GM12878 (cell line): ENCODE results near the gene AKAP11. TPM values are rescaled to one million over a fixed set of nuclear protein-coding genes. Genes with fewer than 3 reads are reported as not detected.

Experiments used
- ATAC-seq: fragments of 200-7000 bp; cut with Tn5 transposase; 3 replicates; pipeline ENCODE4 v1.9.1; 2020; ENCODE audit warnings: mild to moderate bottlenecking, moderate library complexity
- BruUV-seq: library from RNA; stranded (reverse); fragments of 400-500 nt; replicated peaks from 2 replicates; lab custom pipeline; 2021; lab: Mats Ljungman, UMichigan
- CTCF ChIA-PET: fragments of 300-600 bp; sonication (Branson Sonifier 250); formaldehyde crosslinking; extraction: SDS; loops from one replicate; lab custom pipeline; 2021; ENCODE audit warnings: inconsistent platforms; lab: Yijun Ruan, JAX
- POLR2A ChIA-PET: fragments of 350-600 bp; formaldehyde crosslinking; extraction: SDS; loops from one replicate; lab custom pipeline; 2021; ENCODE audit warnings: inconsistent platforms; lab: Charles Lee
- RAD21 ChIA-PET: fragments of 300-600 bp; sonication (Branson Sonifier 250); formaldehyde crosslinking; loops from one replicate; lab custom pipeline; 2023; ENCODE audit warnings: antibody characterized with exemption; ENCODE audit not compliant: unreplicated experiment; lab: Charles Lee
- SMC1A ChIA-PET: fragments of 300-600 bp; sonication (Branson Sonifier 250); formaldehyde crosslinking; loops from one replicate; lab custom pipeline; 2023; ENCODE audit not compliant: unreplicated experiment, uncharacterized antibody; lab: Charles Lee
- DNase-seq: peaks from one replicate; pipeline ENCODE4 v3.0.0-alpha.2; 2011; ENCODE audit warnings: low read depth, low spot score
- FAIRE-seq: peaks from 3 replicates; lab custom pipeline; 2011; peaks lifted over from hg19 to GRCh38; lab: Jason Lieb, UNC
- H2AFZ ChIP-seq: 2 replicates; pipeline ENCODE4 v1.6.0; 2011; ENCODE audit warnings: low read depth, low read length, control low read depth; ENCODE audit not compliant: control insufficient read depth
- H3K27ac ChIP-seq: 2 replicates; pipeline ENCODE4 v1.5.1; 2011; ENCODE audit warnings: control low read depth; ENCODE audit not compliant: control insufficient read depth, insufficient read depth
- H3K27me3 ChIP-seq, 2 experiments: replicated peaks in 1 of 2; 2 replicates each; pipeline versions ENCODE4 v1.6.0 to v1.6.1; 2011; ENCODE audit warnings: low read length in 1 of 2; ENCODE audit not compliant: control insufficient read depth in 2 of 2, insufficient read depth in 2 of 2
- H3K36me3 ChIP-seq, 2 experiments: 2 replicates each; pipeline ENCODE4 v1.5.1; 2011; ENCODE audit warnings: low read length in 1 of 2; ENCODE audit not compliant: control insufficient read depth in 2 of 2, insufficient read depth in 2 of 2
- H3K4me1 ChIP-seq: 2 replicates; pipeline ENCODE4 v1.6.1; 2011; ENCODE audit warnings: mild to moderate bottlenecking, low read length, moderate library complexity, mixed read lengths; ENCODE audit not compliant: control insufficient read depth, insufficient read depth
- H3K4me2 ChIP-seq: 2 replicates; pipeline ENCODE4 v1.6.0; 2011; ENCODE audit warnings: control low read depth; ENCODE audit not compliant: control insufficient read depth, insufficient read depth
- H3K4me3 ChIP-seq: fragments of 200-600 bp; sonication (generic); 2 replicates; pipeline ENCODE4 v1.5.1; 2016
- H3K79me2 ChIP-seq: 2 replicates; pipeline ENCODE4 v1.6.0; 2011; ENCODE audit warnings: low read length; ENCODE audit not compliant: control insufficient read depth, insufficient read depth
- H3K9ac ChIP-seq: 2 replicates; pipeline ENCODE4 v1.8.0; 2011; ENCODE audit warnings: low read length, control low read depth, mixed read lengths; ENCODE audit not compliant: control insufficient read depth, insufficient read depth
- H3K9me3 ChIP-seq: replicated peaks from 3 replicates; pipeline ENCODE4 v1.5.1; 2011; ENCODE audit warnings: mild to moderate bottlenecking, low read length; ENCODE audit not compliant: control insufficient read depth, insufficient read depth
- H4K20me1 ChIP-seq: 2 replicates; pipeline ENCODE4 v1.6.0; 2011; ENCODE audit not compliant: control insufficient read depth, insufficient read depth
- BACH1 ChIP-seq: fragments of 450-650 bp; IDR thresholded peaks from 2 replicates; pipeline ENCODE4 v1.6.1; 2017; ENCODE audit warnings: mild to moderate bottlenecking, borderline replicate concordance
- EZH2 ChIP-seq: IDR thresholded peaks from 2 replicates; pipeline ENCODE4 v1.6.1; 2012; ENCODE audit warnings: low read depth, mild to moderate bottlenecking, control low read depth, inconsistent platforms, low read length, borderline replicate concordance; ENCODE audit not compliant: control insufficient read depth
- MEF2B ChIP-seq: fragments of 450-650 bp; IDR thresholded peaks from 2 replicates; pipeline ENCODE4 v1.6.1; 2018; ENCODE audit warnings: mild to moderate bottlenecking, moderate library complexity; ENCODE audit not compliant: partially characterized antibody, poor library complexity, severe bottlenecking
- TARDBP ChIP-seq: IDR thresholded peaks from 2 replicates; pipeline ENCODE4 v1.6.1; 2016; ENCODE audit warnings: borderline replicate concordance
- TCF12 ChIP-seq: IDR thresholded peaks from 2 replicates; pipeline ENCODE4 v1.6.1; 2011; ENCODE audit warnings: low read depth, mild to moderate bottlenecking, low read length
- YBX1 ChIP-seq: fragments of 450-650 bp; IDR thresholded peaks from 2 replicates; pipeline ENCODE4 v1.6.1; 2016; ENCODE audit warnings: antibody characterized with exemption
- WGBS: methylation state at CpG from one replicate; pipeline ENCODE4 v1.1.6; 2016; ENCODE audit warnings: low lambda C conversion rate; ENCODE audit not compliant: insufficient replicate concordance, insufficient coverage; ENCODE audit errors: missing lambda C conversion rate; 5-methylcytosine and 5-hydroxymethylcytosine counted together
- in situ Hi-C: fragments of 300-500 bp; cut with MboI; formaldehyde crosslinking; loops from 9 replicates; pipeline ENCODE4 v1.14.3; 2018; ENCODE audit warnings: mixed read lengths
- intact Hi-C: fragments of 100-400 bp; cut with micrococcal nuclease; formaldehyde crosslinking; loops from one replicate; pipeline ENCODE4 v1.14.2; 2022; ENCODE audit not compliant: unreplicated experiment
- polyA plus RNA-seq, 11 experiments: library from polyadenylated mRNA; depleted of rRNA in 4 of 11; unstranded in 6 of 11; stranded (reverse) in 5 of 11; fragments of >200 nt; fragmentation: Nextera tagmentation in 4 of 11; fragmentation: Illumina TruSeq in 1 of 11; extraction: Ambion mirVana in 4 of 11; extraction: Trizol in 1 of 11; gene quantifications; 1 replicate in 1 of 11; 2 replicates in 10 of 11; pipeline versions ENCODE4 v1.2.1 to v1.2.3, GENCODE V29; 2011 to 2016; ENCODE audit warnings: inconsistent platforms in 2 of 11, missing spikeins in 2 of 11, low read depth in 1 of 11
- total RNA-seq, 4 experiments: library from RNA; depleted of rRNA in 3 of 4; stranded (reverse); fragments of >200 nt in 3 of 4; fragmentation: Illumina TruSeq in 1 of 4; extraction: Trizol in 1 of 4; gene quantifications; 2 replicates each; pipeline versions ENCODE4 v1.2.1 to v1.2.3, GENCODE V29; 2013 to 2021
- TF ChIP-seq, protein P1 (sequence below): IDR thresholded peaks from 2 replicates; pipeline ENCODE4 v1.6.1; 2012; ENCODE audit warnings: low read depth, low read length, improper control_type of control experiment
- TF ChIP-seq, protein P2 (sequence below): IDR thresholded peaks from 2 replicates; pipeline ENCODE4 v1.6.1; 2012; ENCODE audit warnings: improper control_type of control experiment, low read depth, low read length; ENCODE audit not compliant: insufficient replicate concordance
- TF ChIP-seq, protein P3 (sequence below): fragments of 450-650 bp; IDR thresholded peaks from 2 replicates; pipeline ENCODE4 v1.6.1; 2017; ENCODE audit warnings: low read depth, mild to moderate bottlenecking, moderate library complexity
- TF ChIP-seq, protein P4 (sequence below): IDR thresholded peaks from 2 replicates; pipeline ENCODE4 v1.6.1; 2011; ENCODE audit warnings: low read depth, low read length, improper control_type of control experiment, borderline replicate concordance
- TF ChIP-seq, protein P5 (sequence below): IDR thresholded peaks from 2 replicates; pipeline ENCODE4 v1.6.1; 2012; ENCODE audit warnings: low read depth, low read length, improper control_type of control experiment

AKAP11 gene
- total and polyA plus RNA-seq, 10 of the 15 experiments (the other 5 are each of a cell fraction or from before 2014, with no cell fraction given): 4.8 to 36.8 (median 17.9) TPM

DNA sequence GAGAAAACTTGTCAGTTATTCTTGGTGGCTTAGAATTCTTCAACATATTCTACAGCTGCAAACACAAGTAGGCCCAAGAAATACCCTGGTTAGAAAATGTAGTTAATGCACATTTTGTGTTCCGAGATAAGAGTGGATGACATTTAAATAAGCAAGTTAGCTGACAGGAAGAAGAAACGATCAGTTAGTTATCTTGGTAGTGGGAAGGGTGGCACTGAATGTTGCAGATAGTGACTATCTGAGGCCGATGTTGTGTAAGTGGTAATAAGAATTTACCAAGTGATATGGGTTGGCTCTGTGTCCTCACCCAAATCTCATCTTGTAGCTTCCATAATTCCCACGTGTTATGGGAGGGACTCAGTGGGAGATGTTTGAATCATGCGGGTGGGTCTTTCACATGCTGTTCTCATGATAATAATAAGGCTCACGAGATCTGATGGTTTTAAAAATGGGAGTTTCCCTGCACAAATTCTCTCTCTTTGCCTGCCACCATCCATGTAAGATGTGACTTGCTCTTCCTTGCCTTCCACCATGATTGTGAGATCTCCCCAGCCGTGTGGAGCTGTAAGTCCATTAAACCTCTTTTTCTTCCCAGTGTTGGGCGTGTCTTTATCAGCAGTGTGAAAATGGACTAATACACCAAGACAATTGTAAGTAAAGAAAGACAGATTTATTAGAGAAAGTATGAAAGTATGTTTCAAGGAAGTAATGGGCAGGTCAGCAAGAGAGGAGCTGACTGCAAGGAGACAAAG is 10.9 kb upstream of the AKAP11 start:
- H3K79me2 ChIP-seq: no peaks in the 10 kb centered on the region
- WGBS: 95% methylated on average over 8 of the region's 8 CpGs
- no peak overlapping the region for H3K9ac ChIP-seq
- no peak overlapping the region for H3K27ac ChIP-seq
- no TSS peak for BruUV-seq
- FAIRE-seq (no peak), DNase-seq (no peak), ATAC-seq (no peak)
- no peak overlapping the region for H3K4me2 ChIP-seq
- intact Hi-C loops: no loop called here
- H2AFZ ChIP-seq: no peak overlapping the region
- in situ Hi-C loops: no loop called here
- no peaks in the 10 kb centered on the region for H3K36me3 ChIP-seq
- no peaks in the 10 kb centered on the region for H3K27me3 ChIP-seq
- H3K9me3 ChIP-seq: no peaks in the 10 kb centered on the region; the same call in 2 of the 3 replicates
- ChIA-PET SMC1A (no interaction called here), CTCF (no interaction called here), RAD21 (interaction anchor here (0.9 kb wide), 1 partner anchor 11 kb away, joined by 3 read pairs; the partner anchor contains the start of gene AKAP11), POLR2A (no interaction called here)
- no peaks in the 10 kb centered on the region for H3K4me1 ChIP-seq
- H3K4me3 ChIP-seq: no peak overlapping the region
- H4K20me1 ChIP-seq: no peaks in the 10 kb centered on the region
- TF ChIP-seq BACH1 (no peak), TARDBP (no peak), TCF12 (no peak), MEF2B (no peak), EZH2 (no peak), YBX1 (no peak)
- TF ChIP-seq, protein P1, sequence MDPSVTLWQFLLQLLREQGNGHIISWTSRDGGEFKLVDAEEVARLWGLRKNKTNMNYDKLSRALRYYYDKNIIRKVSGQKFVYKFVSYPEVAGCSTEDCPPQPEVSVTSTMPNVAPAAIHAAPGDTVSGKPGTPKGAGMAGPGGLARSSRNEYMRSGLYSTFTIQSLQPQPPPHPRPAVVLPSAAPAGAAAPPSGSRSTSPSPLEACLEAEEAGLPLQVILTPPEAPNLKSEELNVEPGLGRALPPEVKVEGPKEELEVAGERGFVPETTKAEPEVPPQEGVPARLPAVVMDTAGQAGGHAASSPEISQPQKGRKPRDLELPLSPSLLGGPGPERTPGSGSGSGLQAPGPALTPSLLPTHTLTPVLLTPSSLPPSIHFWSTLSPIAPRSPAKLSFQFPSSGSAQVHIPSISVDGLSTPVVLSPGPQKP: no peak
- TF ChIP-seq, protein P2, sequence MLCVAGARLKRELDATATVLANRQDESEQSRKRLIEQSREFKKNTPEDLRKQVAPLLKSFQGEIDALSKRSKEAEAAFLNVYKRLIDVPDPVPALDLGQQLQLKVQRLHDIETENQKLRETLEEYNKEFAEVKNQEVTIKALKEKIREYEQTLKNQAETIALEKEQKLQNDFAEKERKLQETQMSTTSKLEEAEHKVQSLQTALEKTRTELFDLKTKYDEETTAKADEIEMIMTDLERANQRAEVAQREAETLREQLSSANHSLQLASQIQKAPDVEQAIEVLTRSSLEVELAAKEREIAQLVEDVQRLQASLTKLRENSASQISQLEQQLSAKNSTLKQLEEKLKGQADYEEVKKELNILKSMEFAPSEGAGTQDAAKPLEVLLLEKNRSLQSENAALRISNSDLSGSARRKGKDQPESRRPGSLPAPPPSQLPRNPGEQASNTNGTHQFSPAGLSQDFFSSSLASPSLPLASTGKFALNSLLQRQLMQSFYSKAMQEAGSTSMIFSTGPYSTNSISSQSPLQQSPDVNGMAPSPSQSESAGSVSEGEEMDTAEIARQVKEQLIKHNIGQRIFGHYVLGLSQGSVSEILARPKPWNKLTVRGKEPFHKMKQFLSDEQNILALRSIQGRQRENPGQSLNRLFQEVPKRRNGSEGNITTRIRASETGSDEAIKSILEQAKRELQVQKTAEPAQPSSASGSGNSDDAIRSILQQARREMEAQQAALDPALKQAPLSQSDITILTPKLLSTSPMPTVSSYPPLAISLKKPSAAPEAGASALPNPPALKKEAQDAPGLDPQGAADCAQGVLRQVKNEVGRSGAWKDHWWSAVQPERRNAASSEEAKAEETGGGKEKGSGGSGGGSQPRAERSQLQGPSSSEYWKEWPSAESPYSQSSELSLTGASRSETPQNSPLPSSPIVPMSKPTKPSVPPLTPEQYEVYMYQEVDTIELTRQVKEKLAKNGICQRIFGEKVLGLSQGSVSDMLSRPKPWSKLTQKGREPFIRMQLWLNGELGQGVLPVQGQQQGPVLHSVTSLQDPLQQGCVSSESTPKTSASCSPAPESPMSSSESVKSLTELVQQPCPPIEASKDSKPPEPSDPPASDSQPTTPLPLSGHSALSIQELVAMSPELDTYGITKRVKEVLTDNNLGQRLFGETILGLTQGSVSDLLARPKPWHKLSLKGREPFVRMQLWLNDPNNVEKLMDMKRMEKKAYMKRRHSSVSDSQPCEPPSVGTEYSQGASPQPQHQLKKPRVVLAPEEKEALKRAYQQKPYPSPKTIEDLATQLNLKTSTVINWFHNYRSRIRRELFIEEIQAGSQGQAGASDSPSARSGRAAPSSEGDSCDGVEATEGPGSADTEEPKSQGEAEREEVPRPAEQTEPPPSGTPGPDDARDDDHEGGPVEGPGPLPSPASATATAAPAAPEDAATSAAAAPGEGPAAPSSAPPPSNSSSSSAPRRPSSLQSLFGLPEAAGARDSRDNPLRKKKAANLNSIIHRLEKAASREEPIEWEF: no peak
- TF ChIP-seq, protein P3, sequence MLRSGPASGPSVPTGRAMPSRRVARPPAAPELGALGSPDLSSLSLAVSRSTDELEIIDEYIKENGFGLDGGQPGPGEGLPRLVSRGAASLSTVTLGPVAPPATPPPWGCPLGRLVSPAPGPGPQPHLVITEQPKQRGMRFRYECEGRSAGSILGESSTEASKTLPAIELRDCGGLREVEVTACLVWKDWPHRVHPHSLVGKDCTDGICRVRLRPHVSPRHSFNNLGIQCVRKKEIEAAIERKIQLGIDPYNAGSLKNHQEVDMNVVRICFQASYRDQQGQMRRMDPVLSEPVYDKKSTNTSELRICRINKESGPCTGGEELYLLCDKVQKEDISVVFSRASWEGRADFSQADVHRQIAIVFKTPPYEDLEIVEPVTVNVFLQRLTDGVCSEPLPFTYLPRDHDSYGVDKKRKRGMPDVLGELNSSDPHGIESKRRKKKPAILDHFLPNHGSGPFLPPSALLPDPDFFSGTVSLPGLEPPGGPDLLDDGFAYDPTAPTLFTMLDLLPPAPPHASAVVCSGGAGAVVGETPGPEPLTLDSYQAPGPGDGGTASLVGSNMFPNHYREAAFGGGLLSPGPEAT: no peak
- TF ChIP-seq, protein P4, sequence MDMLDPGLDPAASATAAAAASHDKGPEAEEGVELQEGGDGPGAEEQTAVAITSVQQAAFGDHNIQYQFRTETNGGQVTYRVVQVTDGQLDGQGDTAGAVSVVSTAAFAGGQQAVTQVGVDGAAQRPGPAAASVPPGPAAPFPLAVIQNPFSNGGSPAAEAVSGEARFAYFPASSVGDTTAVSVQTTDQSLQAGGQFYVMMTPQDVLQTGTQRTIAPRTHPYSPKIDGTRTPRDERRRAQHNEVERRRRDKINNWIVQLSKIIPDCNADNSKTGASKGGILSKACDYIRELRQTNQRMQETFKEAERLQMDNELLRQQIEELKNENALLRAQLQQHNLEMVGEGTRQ: no peak
- TF ChIP-seq, protein P5, sequence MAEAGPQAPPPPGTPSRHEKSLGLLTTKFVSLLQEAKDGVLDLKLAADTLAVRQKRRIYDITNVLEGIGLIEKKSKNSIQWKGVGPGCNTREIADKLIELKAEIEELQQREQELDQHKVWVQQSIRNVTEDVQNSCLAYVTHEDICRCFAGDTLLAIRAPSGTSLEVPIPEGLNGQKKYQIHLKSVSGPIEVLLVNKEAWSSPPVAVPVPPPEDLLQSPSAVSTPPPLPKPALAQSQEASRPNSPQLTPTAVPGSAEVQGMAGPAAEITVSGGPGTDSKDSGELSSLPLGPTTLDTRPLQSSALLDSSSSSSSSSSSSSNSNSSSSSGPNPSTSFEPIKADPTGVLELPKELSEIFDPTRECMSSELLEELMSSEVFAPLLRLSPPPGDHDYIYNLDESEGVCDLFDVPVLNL: no peak
